ENCODE results near the gene WNT6.

WNT6 gene

GRCh38 chr2:218885981-218886947 is 26.7 kb downstream of the WNT6 start:
- Histone ChIP-seq H3K9me3 (ENCODE audit: control insufficient read depth, insufficient read depth, low read depth, low read length) (no peaks in the 10 kb centered on the region), H3K9ac (ENCODE audit: low read length) (no peak overlapping the region), H3K36me3 (ENCODE audit: control insufficient read depth, insufficient read depth, low read length) (no peaks in the 10 kb centered on the region), H3K27ac (ENCODE audit: low read depth, low read length) (no peak overlapping the region), H3K4me1 (ENCODE audit: control insufficient read depth, insufficient read depth, low read length) (peaks cover 3% of the 10 kb centered on the region), H3K4me3 (ENCODE audit: low read depth, low read length) (no peak overlapping the region), H3K27me3 (ENCODE audit: control insufficient read depth, insufficient read depth, low read length) (peaks cover 96% of the 10 kb centered on the region)

GRCh38 chr2:218887079-218887478 is 27.5 kb downstream of the WNT6 start:
- no peak overlapping the region for H3K27ac ChIP-seq (ENCODE audit: low read depth, low read length)

GRCh38 chr2:218888341-218888740 is 28.7 kb downstream of the WNT6 start:
- no peak overlapping the region for H3K4me3 ChIP-seq (ENCODE audit: low read depth, low read length)
- H3K9me3 ChIP-seq (ENCODE audit: control insufficient read depth, insufficient read depth, low read depth, low read length): no peaks in the 10 kb centered on the region
- no peaks in the 10 kb centered on the region for H3K36me3 ChIP-seq (ENCODE audit: control insufficient read depth, insufficient read depth, low read length)
- no peak overlapping the region for H3K27ac ChIP-seq (ENCODE audit: low read depth, low read length)
- H3K27me3 ChIP-seq (ENCODE audit: control insufficient read depth, insufficient read depth, low read length): peaks cover 96% of the 10 kb centered on the region
- no peak overlapping the region for H3K9ac ChIP-seq (ENCODE audit: low read length)
- H3K4me1 ChIP-seq (ENCODE audit: control insufficient read depth, insufficient read depth, low read length): peaks cover 7% of the 10 kb centered on the region

More at GRCh38 chr2:218887079-218887478, 27.5 kb downstream of the WNT6 start:
- Histone ChIP-seq H3K9ac (ENCODE audit: low read length) (no peak overlapping the region), H3K4me3 (ENCODE audit: low read depth, low read length) (no peak overlapping the region), H3K9me3 (ENCODE audit: control insufficient read depth, insufficient read depth, low read depth, low read length) (no peaks in the 10 kb centered on the region), H3K36me3 (ENCODE audit: control insufficient read depth, insufficient read depth, low read length) (no peaks in the 10 kb centered on the region), H3K4me1 (ENCODE audit: control insufficient read depth, insufficient read depth, low read length) (peaks cover 3% of the 10 kb centered on the region), H3K27me3 (ENCODE audit: control insufficient read depth, insufficient read depth, low read length) (peaks cover 96% of the 10 kb centered on the region)

GRCh38 chr2:218889937-218890336 is 30.3 kb downstream of the WNT6 start:
- Histone ChIP-seq H3K9me3 (ENCODE audit: control insufficient read depth, insufficient read depth, low read depth, low read length) (no peaks in the 10 kb centered on the region), H3K4me1 (ENCODE audit: control insufficient read depth, insufficient read depth, low read length) (peaks cover 18% of the 10 kb centered on the region), H3K36me3 (ENCODE audit: control insufficient read depth, insufficient read depth, low read length) (no peaks in the 10 kb centered on the region), H3K4me3 (ENCODE audit: low read depth, low read length) (no peak overlapping the region), H3K27me3 (ENCODE audit: control insufficient read depth, insufficient read depth, low read length) (peaks cover 97% of the 10 kb centered on the region), H3K27ac (ENCODE audit: low read depth, low read length) (no peak overlapping the region), H3K9ac (ENCODE audit: low read length) (no peak overlapping the region)

- Histone ChIP-seq H3K27me3 (ENCODE audit: control insufficient read depth, insufficient read depth, low read length) (peaks cover 97% of the 10 kb centered on the region), H3K9ac (ENCODE audit: low read length) (no peak overlapping the region), H3K4me3 (ENCODE audit: low read depth, low read length) (no peak overlapping the region), H3K36me3 (ENCODE audit: control insufficient read depth, insufficient read depth, low read length) (no peaks in the 10 kb centered on the region), H3K4me1 (ENCODE audit: control insufficient read depth, insufficient read depth, low read length) (peaks cover 22% of the 10 kb centered on the region), H3K9me3 (ENCODE audit: control insufficient read depth, insufficient read depth, low read depth, low read length) (no peaks in the 10 kb centered on the region), H3K27ac (ENCODE audit: low read depth, low read length) (no peak overlapping the region)
Measured at GRCh38 chr2:218890369-218890768, 30.8 kb downstream of the WNT6 start.

GRCh38 chr2:218891275-218892135 is 31.9 kb downstream of the WNT6 start:
- no peak overlapping the region for H3K27ac ChIP-seq (ENCODE audit: low read depth, low read length)
- H3K9ac ChIP-seq (ENCODE audit: low read length): no peak overlapping the region
- H3K4me1 ChIP-seq (ENCODE audit: control insufficient read depth, insufficient read depth, low read length): peaks cover 32% of the 10 kb centered on the region
- H3K27me3 ChIP-seq (ENCODE audit: control insufficient read depth, insufficient read depth, low read length): peaks cover 99% of the 10 kb centered on the region
- no peaks in the 10 kb centered on the region for H3K36me3 ChIP-seq (ENCODE audit: control insufficient read depth, insufficient read depth, low read length)
- no peaks in the 10 kb centered on the region for H3K9me3 ChIP-seq (ENCODE audit: control insufficient read depth, insufficient read depth, low read depth, low read length)
- H3K4me3 ChIP-seq (ENCODE audit: low read depth, low read length): no peak overlapping the region

- Histone ChIP-seq H3K36me3 (ENCODE audit: control insufficient read depth, insufficient read depth, low read length) (no peaks in the 10 kb centered on the region), H3K9me3 (ENCODE audit: control insufficient read depth, insufficient read depth, low read depth, low read length) (no peaks in the 10 kb centered on the region), H3K27ac (ENCODE audit: low read depth, low read length) (no peak overlapping the region), H3K9ac (ENCODE audit: low read length) (no peak overlapping the region), H3K4me3 (ENCODE audit: low read depth, low read length) (peak overlapping the region; percentile 50), H3K4me1 (ENCODE audit: control insufficient read depth, insufficient read depth, low read length) (peaks cover 40% of the 10 kb centered on the region), H3K27me3 (ENCODE audit: control insufficient read depth, insufficient read depth, low read length) (peaks cover 99% of the 10 kb centered on the region)
Measured at GRCh38 chr2:218892693-218893348, 33.2 kb downstream of the WNT6 start.

GRCh38 chr2:218893349-218894150 is 33.9 kb downstream of the WNT6 start:
- peaks cover 43% of the 10 kb centered on the region for H3K4me1 ChIP-seq (ENCODE audit: control insufficient read depth, insufficient read depth, low read length)
- peak overlapping the region; percentile 50 for H3K4me3 ChIP-seq (ENCODE audit: low read depth, low read length)
- H3K9me3 ChIP-seq (ENCODE audit: control insufficient read depth, insufficient read depth, low read depth, low read length): no peaks in the 10 kb centered on the region
- H3K36me3 ChIP-seq (ENCODE audit: control insufficient read depth, insufficient read depth, low read length): no peaks in the 10 kb centered on the region
- no peak overlapping the region for H3K27ac ChIP-seq (ENCODE audit: low read depth, low read length)
- H3K9ac ChIP-seq (ENCODE audit: low read length): no peak overlapping the region
- peaks cover 99% of the 10 kb centered on the region for H3K27me3 ChIP-seq (ENCODE audit: control insufficient read depth, insufficient read depth, low read length)

GRCh38 chr2:218894151-218894879 is 34.7 kb downstream of the WNT6 start:
- H3K36me3 ChIP-seq (ENCODE audit: control insufficient read depth, insufficient read depth, low read length): no peaks in the 10 kb centered on the region
- no peaks in the 10 kb centered on the region for H3K9me3 ChIP-seq (ENCODE audit: control insufficient read depth, insufficient read depth, low read depth, low read length)
- H3K4me3 ChIP-seq (ENCODE audit: low read depth, low read length): no peak overlapping the region
- H3K4me1 ChIP-seq (ENCODE audit: control insufficient read depth, insufficient read depth, low read length): peaks cover 43% of the 10 kb centered on the region
- no peak overlapping the region for H3K9ac ChIP-seq (ENCODE audit: low read length)
- peaks cover 100% of the 10 kb centered on the region for H3K27me3 ChIP-seq (ENCODE audit: control insufficient read depth, insufficient read depth, low read length)
- H3K27ac ChIP-seq (ENCODE audit: low read depth, low read length): no peak overlapping the region

- Histone ChIP-seq H3K4me1 (ENCODE audit: control insufficient read depth, insufficient read depth, low read length) (peaks cover 43% of the 10 kb centered on the region), H3K27ac (ENCODE audit: low read depth, low read length) (no peak overlapping the region), H3K9me3 (ENCODE audit: control insufficient read depth, insufficient read depth, low read depth, low read length) (no peaks in the 10 kb centered on the region), H3K9ac (ENCODE audit: low read length) (no peak overlapping the region), H3K4me3 (ENCODE audit: low read depth, low read length) (0 out of 2 replicates have a peak overlapping the region, but pooled peaks have one; percentile 7), H3K36me3 (ENCODE audit: control insufficient read depth, insufficient read depth, low read length) (no peaks in the 10 kb centered on the region), H3K27me3 (ENCODE audit: control insufficient read depth, insufficient read depth, low read length) (peaks cover 100% of the 10 kb centered on the region)
Measured at GRCh38 chr2:218894880-218895157, 35.2 kb downstream of the WNT6 start.
